ENCODE results near the gene MIOX. TPM values are rescaled to one million over a fixed set of nuclear protein-coding genes. Genes with fewer than 3 reads are reported as not detected.
A peak's percentile ranks its signal among the peaks of the same experiment; 100 is the strongest.

Gene MIOX
- polyA plus RNA-seq, 2 donors, result not detected

DNA sequence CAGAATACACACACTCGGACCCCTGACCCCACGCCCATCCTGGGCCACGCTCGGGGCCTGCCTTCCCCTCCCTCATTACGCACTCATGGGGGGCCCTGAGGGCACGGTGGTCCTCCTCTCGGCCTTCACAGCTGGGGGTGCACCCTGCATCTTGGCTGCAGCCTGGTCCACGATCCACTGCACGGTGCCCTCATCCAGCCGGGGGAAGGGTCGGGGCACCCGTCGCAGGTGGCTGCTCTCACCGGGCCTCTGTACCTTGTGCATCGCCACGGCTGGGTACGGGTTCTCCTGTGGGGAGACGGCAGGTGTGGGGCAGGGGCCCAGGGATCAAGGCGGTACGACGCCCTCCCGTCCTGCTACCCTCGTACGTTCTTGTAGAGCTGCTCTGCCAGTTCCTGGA lies 22.2 kb upstream of the MIOX start:
- WGBS, 2 donors, result 90 to 91% methylated on average over 24 of the region's 24 CpGs
- H3K36me3 ChIP-seq (ENCODE audit: control insufficient read depth in 2 of 2, insufficient read depth in 2 of 2, low read length in 1 of 2), result peaks cover 14 to 85% of the 10 kb centered on the region in 2 donors

DNA sequence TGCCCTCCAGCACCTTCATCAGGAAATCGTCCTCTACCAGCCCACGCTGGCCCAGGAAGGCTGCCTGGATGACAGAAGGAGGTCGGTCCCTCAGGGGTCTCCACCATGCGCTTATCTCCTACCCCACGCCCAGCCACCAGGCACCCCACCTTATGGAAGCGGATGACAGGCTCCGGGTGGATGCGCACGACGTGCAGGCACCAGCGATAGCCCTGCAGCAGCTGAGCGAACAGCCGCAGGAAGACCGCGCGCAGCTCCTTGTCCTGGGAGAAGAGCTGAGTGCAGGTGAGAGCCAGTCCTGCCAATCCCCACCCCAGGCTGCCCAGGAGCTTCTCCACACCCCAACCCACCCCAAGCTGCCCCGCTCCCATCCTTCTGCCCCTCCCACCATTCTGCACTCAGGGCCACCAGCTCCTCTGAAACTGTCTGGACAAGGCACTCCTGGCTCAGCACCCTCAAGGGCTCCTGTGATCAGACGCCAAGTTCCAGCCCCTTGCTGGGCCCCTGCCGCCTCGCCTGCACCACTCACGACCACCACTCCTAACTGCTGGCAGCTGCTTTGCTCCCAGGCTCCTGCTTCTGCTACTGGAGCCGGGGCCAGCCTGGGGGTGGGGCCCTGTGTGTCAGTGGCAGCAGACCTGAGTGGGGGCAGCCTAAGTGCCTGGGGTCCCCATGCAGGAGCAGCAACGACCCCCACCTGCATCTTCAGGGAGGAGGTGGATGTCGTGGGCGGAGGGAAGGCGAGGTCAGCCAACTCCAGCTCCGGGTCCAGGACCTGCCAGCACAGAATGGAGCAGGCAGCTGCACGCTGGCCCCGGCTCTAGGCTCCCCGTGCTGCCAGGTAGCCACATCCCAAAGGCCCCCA lies 21.4 kb upstream of the MIOX start:
- H3K4me1 ChIP-seq (ENCODE audit: control insufficient read depth in 2 of 2, insufficient read depth in 2 of 2, low read length in 1 of 2), result peaks cover 10 to 25% of the 10 kb centered on the region in 2 donors
- H3K4me3 ChIP-seq (ENCODE audit: low read depth in 1 of 2, low read length in 2 of 2), result no peak overlapping the region
- peaks cover 14 to 76% of the 10 kb centered on the region in 2 donors for H3K36me3 ChIP-seq (ENCODE audit: control insufficient read depth in 2 of 2, insufficient read depth in 2 of 2, low read length in 1 of 2)
- no peaks in the 10 kb centered on the region for H3K27me3 ChIP-seq (ENCODE audit: control insufficient read depth in 1 of 2, insufficient read depth in 2 of 2, low read length in 2 of 2)
- no peaks in the 10 kb centered on the region for H3K9me3 ChIP-seq (ENCODE audit: control insufficient read depth in 2 of 2, insufficient read depth in 1 of 2, low read depth in 1 of 2, low read length in 1 of 2)
- WGBS, 2 donors, result 89 to 90% methylated on average over 28 to 30 of the region's 30 CpGs
- no peak overlapping the region for H3K27ac ChIP-seq (ENCODE audit: low read depth in 2 of 2, low read length in 1 of 2)

More for the DNA sequence above, 22.2 kb upstream of the MIOX start:
- H3K4me1 ChIP-seq (ENCODE audit: control insufficient read depth in 2 of 2, insufficient read depth in 2 of 2, low read length in 1 of 2), result peaks cover 6 to 24% of the 10 kb centered on the region in 2 donors
- H3K27me3 ChIP-seq (ENCODE audit: control insufficient read depth in 1 of 2, insufficient read depth in 2 of 2, low read length in 2 of 2), result no peaks in the 10 kb centered on the region
- H3K27ac ChIP-seq (ENCODE audit: low read depth in 2 of 2, low read length in 1 of 2), result no peak overlapping the region
- H3K9me3 ChIP-seq (ENCODE audit: control insufficient read depth in 2 of 2, insufficient read depth in 1 of 2, low read depth in 1 of 2, low read length in 1 of 2), result no peaks in the 10 kb centered on the region
- H3K4me3 ChIP-seq (ENCODE audit: low read depth in 1 of 2, low read length in 2 of 2), result no peak overlapping the region

DNA sequence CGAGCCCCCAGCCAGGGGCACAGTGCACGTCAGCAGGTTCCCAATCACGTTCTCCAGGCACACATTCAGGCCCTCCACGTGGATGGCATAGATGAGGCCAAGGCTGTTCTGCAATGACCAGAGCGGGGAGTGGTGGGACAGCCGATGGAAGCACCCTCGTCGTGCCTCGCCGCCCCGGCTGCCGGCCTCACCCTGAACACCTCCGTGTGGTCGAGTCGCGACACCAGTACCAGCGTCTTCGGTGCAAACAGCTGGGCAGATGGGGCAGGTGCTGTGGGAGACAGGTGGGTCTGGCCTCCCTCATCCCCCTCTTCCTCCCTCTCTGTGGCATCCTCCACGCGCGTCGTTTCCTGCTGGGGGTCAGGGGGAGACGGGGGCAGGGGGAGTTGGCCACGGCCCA lies 19.3 kb upstream of the MIOX start:
- no peaks in the 10 kb centered on the region for H3K9me3 ChIP-seq (ENCODE audit: control insufficient read depth in 2 of 2, insufficient read depth in 1 of 2, low read depth in 1 of 2, low read length in 1 of 2)
- peaks cover 20 to 32% of the 10 kb centered on the region in 2 donors for H3K4me1 ChIP-seq (ENCODE audit: control insufficient read depth in 2 of 2, insufficient read depth in 2 of 2, low read length in 1 of 2)
- WGBS, 2 donors, result 89 to 90% methylated on average over 21 to 24 of the region's 24 CpGs
- no peak overlapping the region for H3K27ac ChIP-seq (ENCODE audit: low read depth in 2 of 2, low read length in 1 of 2)
- H3K27me3 ChIP-seq (ENCODE audit: control insufficient read depth in 1 of 2, insufficient read depth in 2 of 2, low read length in 2 of 2), result no peaks in the 10 kb centered on the region
- peaks cover 5 to 57% of the 10 kb centered on the region in 2 donors for H3K36me3 ChIP-seq (ENCODE audit: control insufficient read depth in 2 of 2, insufficient read depth in 2 of 2, low read length in 1 of 2)
- no peak overlapping the region for H3K4me3 ChIP-seq (ENCODE audit: low read depth in 1 of 2, low read length in 2 of 2)

DNA sequence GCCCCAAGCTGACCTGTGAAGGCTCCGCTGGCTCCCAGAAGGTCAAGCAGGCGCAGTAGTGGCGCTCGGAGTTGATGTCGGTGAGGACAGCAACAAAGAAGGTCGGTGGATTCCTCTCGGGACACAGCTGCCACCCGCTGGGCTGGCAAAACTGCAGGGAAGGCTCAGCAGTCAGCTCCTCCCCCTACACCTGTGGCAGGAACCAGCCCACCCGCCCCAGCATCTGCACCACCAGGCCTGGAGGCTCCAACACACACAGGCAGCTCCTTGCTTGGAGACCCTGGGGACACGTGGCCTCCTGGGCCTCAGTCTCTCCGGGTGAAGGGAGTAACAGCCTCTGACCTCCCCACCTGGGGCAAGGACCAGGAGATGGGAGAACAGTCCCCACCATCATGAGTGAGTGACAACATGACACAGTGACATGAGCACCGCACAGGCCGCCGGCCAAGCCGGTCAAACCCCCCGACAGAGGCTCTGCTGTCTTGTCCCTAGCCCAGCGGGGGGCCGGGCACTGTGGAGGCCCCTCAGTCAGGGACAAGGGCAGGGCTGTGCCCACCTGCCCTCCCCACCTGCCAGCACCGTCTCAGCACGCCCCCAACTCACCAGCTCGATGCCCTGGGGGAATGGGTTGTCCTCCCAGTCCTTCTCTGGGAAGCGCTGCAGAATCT lies 18.8 kb upstream of the MIOX start:
- Histone ChIP-seq H3K27me3 (ENCODE audit: control insufficient read depth in 1 of 2, insufficient read depth in 2 of 2, low read length in 2 of 2) (no peaks in the 10 kb centered on the region), H3K36me3 (ENCODE audit: control insufficient read depth in 2 of 2, insufficient read depth in 2 of 2, low read length in 1 of 2) (peaks cover under 1 to 52% of the 10 kb centered on the region in 2 donors), H3K4me1 (ENCODE audit: control insufficient read depth in 2 of 2, insufficient read depth in 2 of 2, low read length in 1 of 2) (peaks cover 22 to 38% of the 10 kb centered on the region in 2 donors), H3K4me3 (ENCODE audit: low read depth in 1 of 2, low read length in 2 of 2) (no peak overlapping the region), H3K27ac (ENCODE audit: low read depth in 2 of 2, low read length in 1 of 2) (no peak overlapping the region), H3K9me3 (ENCODE audit: control insufficient read depth in 2 of 2, insufficient read depth in 1 of 2, low read depth in 1 of 2, low read length in 1 of 2) (no peaks in the 10 kb centered on the region)
- WGBS, 2 donors, result 86 to 89% methylated on average over 20 to 22 of the region's 22 CpGs

DNA sequence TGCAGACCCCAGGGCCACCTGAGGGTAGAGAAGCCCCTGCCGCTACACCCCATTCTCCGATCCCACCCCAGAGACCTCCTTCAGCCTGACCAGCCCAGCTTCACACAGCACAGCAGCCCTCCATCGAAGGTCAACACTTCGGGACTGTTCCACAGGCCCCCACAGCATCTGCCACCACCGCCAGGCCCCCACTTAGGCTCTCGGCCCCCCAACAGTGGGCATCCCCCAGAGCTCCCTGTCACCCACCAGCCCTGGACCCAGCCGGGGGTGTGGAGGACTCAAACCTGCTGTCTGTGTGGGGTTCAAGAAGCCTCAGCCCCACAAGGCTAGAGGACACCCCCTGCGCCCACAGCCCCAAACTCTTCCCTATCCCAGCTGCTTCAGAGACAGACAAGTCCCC lies 18.0 kb upstream of the MIOX start:
- Histone ChIP-seq H3K4me3 (ENCODE audit: low read depth in 1 of 2, low read length in 2 of 2) (no peak overlapping the region), H3K9me3 (ENCODE audit: control insufficient read depth in 2 of 2, insufficient read depth in 1 of 2, low read depth in 1 of 2, low read length in 1 of 2) (no peaks in the 10 kb centered on the region), H3K27me3 (ENCODE audit: control insufficient read depth in 1 of 2, insufficient read depth in 2 of 2, low read length in 2 of 2) (no peaks in the 10 kb centered on the region), H3K27ac (ENCODE audit: low read depth in 2 of 2, low read length in 1 of 2) (no peak overlapping the region), H3K4me1 (ENCODE audit: control insufficient read depth in 2 of 2, insufficient read depth in 2 of 2, low read length in 1 of 2) (peaks cover 29 to 45% of the 10 kb centered on the region in 2 donors), H3K36me3 (ENCODE audit: control insufficient read depth in 2 of 2, insufficient read depth in 2 of 2, low read length in 1 of 2) (peaks cover 0 to 47% of the 10 kb centered on the region in 2 donors)
- 89% methylated on average over 8 of the region's 8 CpGs for WGBS, 2 donors

DNA sequence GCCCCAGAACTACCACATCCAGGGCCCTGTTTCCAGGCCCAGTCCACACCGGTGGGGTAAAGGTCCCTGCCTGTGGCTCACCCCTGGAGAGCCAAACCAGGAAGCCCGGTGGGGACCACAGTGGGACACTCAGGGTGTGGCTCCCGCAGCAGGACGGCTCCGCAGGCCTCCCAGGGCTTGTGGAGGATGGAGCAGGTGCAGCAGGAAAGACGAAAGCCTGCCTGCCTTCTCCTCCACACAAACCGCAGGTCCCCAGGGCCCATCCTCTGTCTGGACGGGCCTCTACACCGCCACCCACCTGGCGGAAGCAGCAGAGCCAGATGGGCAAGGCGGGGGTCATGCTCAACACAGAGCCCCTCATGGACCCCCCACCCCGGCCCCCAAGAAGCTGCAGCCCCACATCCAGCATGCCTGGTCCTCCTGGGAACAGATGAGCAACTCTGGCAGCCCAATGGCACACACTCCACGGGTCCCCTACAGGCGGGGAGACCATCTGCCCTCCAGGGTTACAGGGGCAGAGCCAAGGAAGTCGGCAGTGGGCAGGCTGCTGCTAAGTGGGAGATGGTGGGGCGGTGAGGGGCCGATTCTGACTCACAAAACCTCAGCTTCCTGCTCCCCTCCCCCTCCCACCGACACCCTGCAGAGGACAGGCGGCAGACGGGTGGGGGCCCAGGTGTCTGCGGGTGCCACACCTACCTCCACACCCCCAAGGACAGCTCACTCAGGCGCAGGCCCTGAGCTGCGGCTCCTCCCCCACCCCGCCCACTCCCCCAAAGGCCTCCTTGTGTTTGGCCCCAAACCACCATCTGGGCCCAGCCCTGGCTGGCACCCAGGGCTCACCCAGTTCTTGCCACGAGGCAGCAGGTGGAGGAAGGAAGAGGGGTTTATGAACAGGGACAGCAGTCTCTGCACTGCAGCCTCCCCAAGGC lies 17.0 kb upstream of the MIOX start:
- H3K36me3 ChIP-seq (ENCODE audit: control insufficient read depth in 2 of 2, insufficient read depth in 2 of 2, low read length in 1 of 2), result peaks cover 0 to 38% of the 10 kb centered on the region in 2 donors
- no peaks in the 10 kb centered on the region for H3K27me3 ChIP-seq (ENCODE audit: control insufficient read depth in 1 of 2, insufficient read depth in 2 of 2, low read length in 2 of 2)
- H3K4me3 ChIP-seq (ENCODE audit: low read depth in 1 of 2, low read length in 2 of 2), result peak overlapping the region in 1 of 2 donors; percentile 8
- no peaks in the 10 kb centered on the region for H3K9me3 ChIP-seq (ENCODE audit: control insufficient read depth in 2 of 2, insufficient read depth in 1 of 2, low read depth in 1 of 2, low read length in 1 of 2)
- WGBS, 2 donors, result 29 to 33% methylated on average over 25 of the region's 25 CpGs
- peaks cover 30 to 48% of the 10 kb centered on the region in 2 donors for H3K4me1 ChIP-seq (ENCODE audit: control insufficient read depth in 2 of 2, insufficient read depth in 2 of 2, low read length in 1 of 2)
- H3K27ac ChIP-seq (ENCODE audit: low read depth in 2 of 2, low read length in 1 of 2), result peak overlapping the region; percentile 90 to 92

DNA sequence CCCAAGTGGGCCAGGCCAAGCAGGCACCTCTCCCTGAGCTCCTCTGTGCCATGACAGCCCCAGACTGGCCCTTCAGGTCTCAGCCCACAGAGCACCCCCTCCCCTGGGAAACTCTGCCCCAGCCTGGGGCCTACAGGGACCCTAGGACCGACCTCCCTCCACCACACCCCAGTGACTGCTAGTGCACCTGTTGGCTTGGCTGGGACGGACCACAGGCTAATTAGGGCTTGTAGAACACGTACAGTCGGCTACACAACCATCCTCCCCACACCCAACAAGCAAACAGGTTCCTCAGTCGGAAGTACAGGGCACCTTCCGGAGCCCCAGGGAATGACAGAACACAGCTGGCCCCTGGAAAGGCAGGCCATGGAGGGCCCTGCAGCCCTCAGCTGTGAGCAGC lies 16.2 kb upstream of the MIOX start:
- peak overlapping the region; percentile 5 to 14 for H3K4me3 ChIP-seq (ENCODE audit: low read depth in 1 of 2, low read length in 2 of 2)
- WGBS, 2 donors, result 31 to 39% methylated on average over 6 of the region's 6 CpGs
- H3K9me3 ChIP-seq (ENCODE audit: control insufficient read depth in 2 of 2, insufficient read depth in 1 of 2, low read depth in 1 of 2, low read length in 1 of 2), result no peaks in the 10 kb centered on the region
- H3K27me3 ChIP-seq (ENCODE audit: control insufficient read depth in 1 of 2, insufficient read depth in 2 of 2, low read length in 2 of 2), result no peaks in the 10 kb centered on the region
- H3K27ac ChIP-seq (ENCODE audit: low read depth in 2 of 2, low read length in 1 of 2), result peak overlapping the region; percentile 90 to 92
- peaks cover 0 to 30% of the 10 kb centered on the region in 2 donors for H3K36me3 ChIP-seq (ENCODE audit: control insufficient read depth in 2 of 2, insufficient read depth in 2 of 2, low read length in 1 of 2)
- H3K4me1 ChIP-seq (ENCODE audit: control insufficient read depth in 2 of 2, insufficient read depth in 2 of 2, low read length in 1 of 2), result peaks cover 30 to 50% of the 10 kb centered on the region in 2 donors

DNA sequence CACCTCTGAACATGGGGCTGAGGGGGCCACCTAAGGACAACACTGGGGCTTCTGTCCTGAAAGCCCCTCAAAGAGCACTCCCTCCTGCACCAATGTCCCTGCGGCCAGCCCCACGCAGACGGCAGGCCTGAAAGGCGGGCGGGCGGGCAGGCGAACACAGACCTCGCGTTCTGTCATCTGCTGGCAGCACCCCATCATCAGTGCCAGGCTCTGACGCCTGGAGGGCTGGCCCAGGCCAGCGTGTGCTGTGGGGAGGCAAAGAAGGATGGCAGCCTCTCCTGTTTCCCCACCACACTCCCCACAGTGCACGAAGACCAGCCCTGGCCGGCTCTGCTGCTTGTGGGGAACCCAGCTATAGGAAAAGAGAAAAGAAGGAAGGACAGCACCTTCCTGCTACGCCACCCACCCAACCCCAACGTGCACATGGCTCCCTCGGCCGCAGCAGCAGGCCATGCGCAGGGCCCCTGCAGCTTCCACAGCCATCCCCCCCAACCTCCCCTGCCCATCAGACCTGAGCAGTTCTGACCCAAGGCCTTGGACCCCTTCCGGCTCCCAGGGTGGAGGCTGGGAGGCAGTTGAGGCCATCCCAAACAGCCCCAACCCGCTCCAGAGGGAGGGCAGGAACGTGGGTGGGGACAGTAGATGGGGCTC lies 15.3 kb upstream of the MIOX start:
- Histone ChIP-seq H3K4me1 (ENCODE audit: control insufficient read depth in 2 of 2, insufficient read depth in 2 of 2, low read length in 1 of 2) (peaks cover 30 to 53% of the 10 kb centered on the region in 2 donors), H3K27me3 (ENCODE audit: control insufficient read depth in 1 of 2, insufficient read depth in 2 of 2, low read length in 2 of 2) (no peaks in the 10 kb centered on the region), H3K36me3 (ENCODE audit: control insufficient read depth in 2 of 2, insufficient read depth in 2 of 2, low read length in 1 of 2) (peaks cover 0 to 21% of the 10 kb centered on the region in 2 donors), H3K27ac (ENCODE audit: low read depth in 2 of 2, low read length in 1 of 2) (peak overlapping the region; percentile 90 to 92), H3K4me3 (ENCODE audit: low read depth in 1 of 2, low read length in 2 of 2) (no peak overlapping the region), H3K9me3 (ENCODE audit: control insufficient read depth in 2 of 2, insufficient read depth in 1 of 2, low read depth in 1 of 2, low read length in 1 of 2) (no peaks in the 10 kb centered on the region)
- WGBS, 2 donors, result 62 to 71% methylated on average over 21 of the region's 21 CpGs
